Activated naive CD4-positive, alpha-beta T cell treated with anti-CD3 and anti-CD28 coated beads for 36 hours (primary cell): ENCODE results near the gene SHC2. TPM values are rescaled to one million over a fixed set of nuclear protein-coding genes. Genes with fewer than 3 reads are reported as not detected.
A peak's percentile ranks its signal among the peaks of the same experiment; 100 is the strongest.

Source experiments
- CTCF ChIA-PET: fragments of 350-600 bp; sonication (Branson Sonifier 250); formaldehyde crosslinking; loops from one replicate; lab custom pipeline; 2021; ENCODE audit warnings: antibody characterized with exemption; lab: Charles Lee
- DNase-seq: peaks from one replicate; pipeline ENCODE4 v3.0.0-alpha.2; 2020
- H3K27ac Mint-ChIP-seq: one replicate; pipeline ENCODE4 v1.8.0; 2021; ENCODE audit warnings: mild to moderate bottlenecking, mixed read lengths
- H3K27me3 Mint-ChIP-seq: one replicate; pipeline ENCODE4 v1.8.0; 2021; ENCODE audit warnings: low read depth, mixed read lengths
- H3K36me3 Mint-ChIP-seq: one replicate; pipeline ENCODE4 v1.8.0; 2021; ENCODE audit warnings: low read depth, mixed read lengths
- H3K4me1 Mint-ChIP-seq: one replicate; pipeline ENCODE4 v1.8.0; 2021; ENCODE audit warnings: low read depth, mixed read lengths
- H3K4me3 Mint-ChIP-seq: one replicate; pipeline ENCODE4 v1.8.0; 2021; ENCODE audit warnings: mild to moderate bottlenecking, moderate library complexity, mixed read lengths
- H3K9me3 Mint-ChIP-seq: one replicate; pipeline ENCODE4 v1.8.0; 2021; ENCODE audit warnings: mixed read lengths
- intact Hi-C: fragments of 100-400 bp; cut with micrococcal nuclease; formaldehyde crosslinking; loops from one replicate; pipeline ENCODE4 v1.15.1; 2023
- total RNA-seq, 2 experiments: library from RNA; stranded (reverse); gene quantifications; one replicate each; pipeline ENCODE4 v1.2.3, GENCODE V29; 2021

SHC2 gene
- total RNA-seq, 2 experiments from 2014 or later: not detected

- CTCF ChIA-PET: no interaction called here
- DNase-seq: no peak
- Mint-ChIP-seq H3K27ac (no peak overlapping the region), H3K4me1 (peaks cover 6% of the 10 kb centered on the region), H3K36me3 (no peaks in the 10 kb centered on the region), H3K4me3 (no peak overlapping the region), H3K27me3 (no peaks in the 10 kb centered on the region), H3K9me3 (peaks cover 6% of the 10 kb centered on the region)
- intact Hi-C loops: no loop called here
Observed at GRCh38 chr19:475360-475759, 14.5 kb upstream of the SHC2 start.

- Mint-ChIP-seq H3K9me3 (no peaks in the 10 kb centered on the region), H3K27me3 (no peaks in the 10 kb centered on the region), H3K27ac (no peak overlapping the region), H3K36me3 (no peaks in the 10 kb centered on the region), H3K4me3 (no peak overlapping the region), H3K4me1 (no peaks in the 10 kb centered on the region)
- no peak for DNase-seq
- CTCF ChIA-PET: no interaction called here
- intact Hi-C loops: no loop called here
Observed at GRCh38 chr19:474126-475078, 13.6 kb upstream of the SHC2 start.

GRCh38 chr19:472005-472858, 11.4 kb upstream of the SHC2 start:
- Mint-ChIP-seq H3K27me3 (no peaks in the 10 kb centered on the region), H3K27ac (no peak overlapping the region), H3K36me3 (no peaks in the 10 kb centered on the region), H3K4me3 (no peak overlapping the region), H3K4me1 (no peaks in the 10 kb centered on the region), H3K9me3 (no peaks in the 10 kb centered on the region)
- no peak for DNase-seq
- intact Hi-C loops: no loop called here
- CTCF ChIA-PET: interaction anchor here (0.6 kb wide), 1 partner anchor 124 kb away, joined by 4 read pairs; no protein-coding TSS in a partner anchor

- intact Hi-C loops: no loop called here
Observed at GRCh38 chr19:470701-471100, 9.9 kb upstream of the SHC2 start.

GRCh38 chr19:469833-470232, 9.0 kb upstream of the SHC2 start:
- no peaks in the 10 kb centered on the region for H3K9me3 Mint-ChIP-seq
- H3K4me3 Mint-ChIP-seq: no peak overlapping the region
- H3K4me1 Mint-ChIP-seq: no peaks in the 10 kb centered on the region
- no peak for DNase-seq
- intact Hi-C loops: no loop called here
- H3K27ac Mint-ChIP-seq: no peak overlapping the region
- H3K27me3 Mint-ChIP-seq: no peaks in the 10 kb centered on the region
- H3K36me3 Mint-ChIP-seq: no peaks in the 10 kb centered on the region
- CTCF ChIA-PET: no interaction called here

More at GRCh38 chr19:470701-471100, 9.9 kb upstream of the SHC2 start:
- Mint-ChIP-seq H3K27me3 (no peaks in the 10 kb centered on the region), H3K36me3 (no peaks in the 10 kb centered on the region), H3K9me3 (no peaks in the 10 kb centered on the region), H3K27ac (no peak overlapping the region), H3K4me3 (no peak overlapping the region), H3K4me1 (no peaks in the 10 kb centered on the region)
- no peak for DNase-seq
- CTCF ChIA-PET: no interaction called here

- Mint-ChIP-seq H3K9me3 (no peaks in the 10 kb centered on the region), H3K36me3 (no peaks in the 10 kb centered on the region), H3K27ac (no peak overlapping the region), H3K27me3 (no peaks in the 10 kb centered on the region), H3K4me1 (no peaks in the 10 kb centered on the region), H3K4me3 (no peak overlapping the region)
- CTCF ChIA-PET: no interaction called here
- no peak for DNase-seq
- intact Hi-C loops: no loop called here
Observed at GRCh38 chr19:468587-469256, 7.9 kb upstream of the SHC2 start.

GRCh38 chr19:467554-467953, 6.7 kb upstream of the SHC2 start:
- Mint-ChIP-seq H3K9me3 (no peaks in the 10 kb centered on the region), H3K36me3 (no peaks in the 10 kb centered on the region), H3K4me1 (no peaks in the 10 kb centered on the region), H3K27me3 (peaks cover 3% of the 10 kb centered on the region), H3K27ac (no peak overlapping the region), H3K4me3 (no peak overlapping the region)
- CTCF ChIA-PET: no interaction called here
- DNase-seq: no peak
- intact Hi-C loops: no loop called here

- Mint-ChIP-seq H3K4me1 (peaks cover 3% of the 10 kb centered on the region), H3K9me3 (no peaks in the 10 kb centered on the region), H3K36me3 (no peaks in the 10 kb centered on the region), H3K27ac (no peak overlapping the region), H3K4me3 (no peak overlapping the region), H3K27me3 (peaks cover 13% of the 10 kb centered on the region)
- CTCF ChIA-PET: no interaction called here
- no peak for DNase-seq
- intact Hi-C loops: no loop called here
Observed at GRCh38 chr19:465056-465816, 4.4 kb upstream of the SHC2 start.

- H3K27me3 Mint-ChIP-seq: peaks cover 18% of the 10 kb centered on the region
- CTCF ChIA-PET: no interaction called here
- no peaks in the 10 kb centered on the region for H3K9me3 Mint-ChIP-seq
- no peaks in the 10 kb centered on the region for H3K36me3 Mint-ChIP-seq
- peaks cover 9% of the 10 kb centered on the region for H3K4me1 Mint-ChIP-seq
- no peak overlapping the region for H3K4me3 Mint-ChIP-seq
- H3K27ac Mint-ChIP-seq: no peak overlapping the region
- intact Hi-C loops: no loop called here
- no peak for DNase-seq
Observed at GRCh38 chr19:464208-464545, 3.3 kb upstream of the SHC2 start.

- H3K4me1 Mint-ChIP-seq: peaks cover 9% of the 10 kb centered on the region
- peaks cover 18% of the 10 kb centered on the region for H3K27me3 Mint-ChIP-seq
- H3K4me3 Mint-ChIP-seq: no peak overlapping the region
- no peaks in the 10 kb centered on the region for H3K36me3 Mint-ChIP-seq
- H3K9me3 Mint-ChIP-seq: no peaks in the 10 kb centered on the region
- CTCF ChIA-PET: no interaction called here
- intact Hi-C loops: no loop called here
- DNase-seq: no peak
- no peak overlapping the region for H3K27ac Mint-ChIP-seq
Observed at GRCh38 chr19:463483-464207, 2.8 kb upstream of the SHC2 start.

- DNase-seq: peak; percentile 17
- no peaks in the 10 kb centered on the region for H3K9me3 Mint-ChIP-seq
- CTCF ChIA-PET: interaction anchor here (1.2 kb wide), 1 partner anchor 49 kb away, joined by 5 read pairs; no protein-coding TSS in a partner anchor
- intact Hi-C loops: no loop called here
- peak overlapping the region; percentile 41 for H3K4me3 Mint-ChIP-seq
- H3K4me1 Mint-ChIP-seq: peaks cover 9% of the 10 kb centered on the region
- H3K36me3 Mint-ChIP-seq: no peaks in the 10 kb centered on the region
- H3K27ac Mint-ChIP-seq: no peak overlapping the region
- H3K27me3 Mint-ChIP-seq: peaks cover 18% of the 10 kb centered on the region
Observed at GRCh38 chr19:461721-462551, 1.1 kb upstream of the SHC2 start.
